GM18951 (cell line): ENCODE results near the gene DMRTC1B.
"Not testable (repeated sequence)": the region's sequence is repeated elsewhere in the genome, so short reads cannot be mapped to it uniquely, and the experiment has no call there.

ENCODE experiments used
- POLR2A ChIP-seq: IDR thresholded peaks from 4 replicates; pipeline ENCODE4 v1.6.1; 2011; ENCODE audit warnings: mild to moderate bottlenecking; ENCODE audit not compliant: insufficient read length, insufficient read depth; ENCODE audit errors: extremely low read depth
- in situ Hi-C: fragments of 300-500 bp; cut with MboI; formaldehyde crosslinking; loops from one replicate; pipeline ENCODE4 v1.12.0; 2022; ENCODE audit warnings: low sequenced_read_pairs, mixed read lengths, inconsistent platforms; ENCODE audit not compliant: unreplicated experiment

DMRTC1B gene

DNA sequence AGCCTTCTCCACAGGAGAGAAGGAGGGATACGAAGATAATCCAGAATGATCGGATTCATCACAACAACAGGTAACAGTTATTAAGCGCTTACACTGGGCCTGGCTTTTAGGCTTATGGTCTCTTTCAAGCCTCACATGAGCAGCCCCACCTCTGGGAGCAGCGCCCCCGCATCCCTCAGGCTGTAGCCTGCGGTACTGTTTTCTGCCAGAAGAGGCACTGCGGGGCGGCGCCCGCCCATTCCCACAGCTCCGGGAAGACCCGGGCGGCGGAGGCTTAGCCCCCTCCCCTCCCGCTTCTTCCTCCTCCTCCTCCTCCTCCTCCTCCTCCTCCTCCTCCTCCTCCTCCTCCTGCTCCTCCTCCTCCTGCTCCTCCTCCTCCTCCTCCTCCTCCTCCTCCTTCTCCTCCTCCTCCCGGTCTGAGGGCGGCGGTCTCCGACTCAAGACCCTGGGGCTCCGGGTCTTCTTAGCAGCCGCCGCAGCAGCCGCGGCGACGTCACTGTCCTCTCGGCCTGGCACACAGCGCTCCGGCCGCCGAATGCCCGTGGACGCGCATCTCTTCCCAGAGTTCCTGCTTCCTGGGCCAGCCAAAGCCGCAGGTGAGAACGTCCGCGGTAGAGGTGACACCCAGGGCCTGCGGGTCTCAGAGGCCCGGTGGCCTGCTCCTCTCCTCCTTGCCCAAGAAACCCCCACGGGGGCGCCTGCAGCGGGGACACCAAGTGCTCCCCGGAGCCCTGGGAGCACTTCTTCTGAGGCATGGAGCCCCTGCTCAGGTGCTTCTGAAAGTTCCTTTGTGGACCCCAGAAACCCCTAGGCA, at the start of gene DMRTC1B:
DMRTC1B (plus strand) TSS at position 238 of the 814 bp plus-strand sequence. CDS start 68,246 bp downstream, outside the sequence.
- in situ Hi-C loops = not testable (repeated sequence)

DNA sequence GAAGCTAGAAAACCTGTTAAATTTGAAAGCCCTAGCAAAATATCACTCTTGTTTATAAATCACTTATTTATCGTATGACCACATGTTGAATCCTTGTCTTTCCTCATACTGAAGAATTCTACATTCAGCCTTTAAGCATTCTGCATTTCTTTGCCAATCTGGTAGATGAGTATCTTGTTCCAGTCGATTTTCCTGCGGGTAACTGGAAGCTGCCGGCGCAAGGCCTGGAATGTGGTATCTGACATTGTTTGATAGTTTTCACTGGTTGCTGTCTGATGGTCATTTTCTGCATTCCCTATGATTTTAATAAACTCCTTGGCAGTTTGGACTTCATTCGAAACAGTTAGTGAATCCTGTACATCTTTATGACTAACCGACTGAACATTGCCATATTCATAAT, 48.8 kb upstream of the DMRTC1B start:
- TF ChIP-seq POLR2A = no peak
- in situ Hi-C loops = loop anchor here (25.0 kb wide), 1 partner anchor 234 kb away; no protein-coding TSS in a partner anchor

GRCh38 chrX:72733636-72734035, 43.1 kb upstream of the DMRTC1B start:
- in situ Hi-C loops = loop anchor here (25.0 kb wide), 1 partner anchor 229 kb away; no protein-coding TSS in a partner anchor

GRCh38 chrX:72735561-72735960, 41.1 kb upstream of the DMRTC1B start:
- TF ChIP-seq POLR2A = no peak
- in situ Hi-C loops = loop anchor here (25.0 kb wide), 1 partner anchor 227 kb away; no protein-coding TSS in a partner anchor

DNA sequence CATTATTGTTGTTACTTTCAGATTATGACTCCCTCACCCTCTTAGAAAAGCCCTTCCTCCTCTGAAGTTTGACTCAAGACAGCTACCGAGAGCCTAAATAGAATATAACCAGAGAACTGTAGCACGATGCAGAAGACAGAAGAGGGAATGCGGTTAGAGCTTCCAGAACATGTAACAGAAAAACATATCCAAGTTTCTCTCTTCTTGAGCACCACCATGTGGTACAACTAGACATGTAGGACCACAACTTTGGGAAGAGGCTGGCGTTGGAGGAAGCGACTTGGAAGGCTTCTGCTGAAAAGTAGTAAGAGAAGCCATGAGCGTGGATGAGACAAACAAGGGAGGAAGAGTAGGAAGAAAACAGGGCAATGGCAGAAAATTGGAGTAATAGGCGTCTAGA, 31.1 kb upstream of the DMRTC1B start:
- in situ Hi-C loops = loop anchor here (25.0 kb wide), 1 partner anchor 217 kb away; no protein-coding TSS in a partner anchor

GRCh38 chrX:72748545-72748944, 28.1 kb upstream of the DMRTC1B start:
- in situ Hi-C loops = loop anchor here (25.0 kb wide), 1 partner anchor 214 kb away; no protein-coding TSS in a partner anchor

- in situ Hi-C loops = not testable (repeated sequence)
Observed at GRCh38 chrX:72760454-72760853, 16.2 kb upstream of the DMRTC1B start.

DNA sequence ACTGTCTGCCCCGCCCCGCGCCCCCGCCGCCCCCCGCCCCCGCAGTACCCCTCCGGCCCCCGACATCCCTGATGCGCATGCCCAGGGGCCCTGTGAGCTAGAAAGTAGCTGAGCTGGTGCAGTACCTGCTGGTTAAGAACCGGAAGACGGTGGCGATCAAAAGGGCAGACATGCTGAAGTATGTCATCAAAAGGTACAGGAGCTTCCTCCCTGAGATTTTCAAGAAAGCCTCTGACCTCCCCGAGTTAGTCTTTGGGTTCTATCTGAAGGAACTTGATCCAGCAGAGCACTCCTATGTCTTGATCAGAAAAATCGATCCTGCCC, 739 bp downstream of the DMRTC1B start:
- in situ Hi-C loops = not testable (repeated sequence)

- in situ Hi-C loops = not testable (repeated sequence)
Observed at GRCh38 chrX:72778146-72778545, 1.5 kb downstream of the DMRTC1B start.

- in situ Hi-C loops = not testable (repeated sequence)
Observed at GRCh38 chrX:72782560-72782959, 5.9 kb downstream of the DMRTC1B start, which contains the start of gene FAM236B. Gene FAM236B, minus strand, starts transcription at chrX:72782660. Its CDS starts 100 bp downstream, at chrX:72782560.

GRCh38 chrX:72783365-72783936, 6.8 kb downstream of the DMRTC1B start:
- in situ Hi-C loops = not testable (repeated sequence)

DNA sequence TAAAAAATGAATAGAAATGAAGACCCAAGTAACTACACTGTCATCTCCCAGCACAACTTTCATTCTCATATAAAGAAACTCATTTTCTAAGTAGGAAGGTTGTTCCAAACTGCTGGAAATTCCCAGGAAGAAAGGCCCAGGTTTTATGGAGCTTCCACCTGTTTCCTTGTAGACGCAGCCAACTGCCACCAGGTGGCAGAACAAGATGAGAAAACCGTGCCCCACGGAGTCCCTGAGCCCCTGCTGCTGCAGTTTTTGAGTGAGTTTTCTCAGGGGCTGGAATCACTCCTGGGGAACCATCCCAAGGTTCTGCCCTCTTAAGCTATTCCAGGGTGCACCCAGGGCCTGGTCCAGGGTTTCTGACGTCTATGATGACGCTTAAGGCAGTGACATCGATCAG, 7.3 kb downstream of the DMRTC1B start:
- in situ Hi-C loops = not testable (repeated sequence)

DNA sequence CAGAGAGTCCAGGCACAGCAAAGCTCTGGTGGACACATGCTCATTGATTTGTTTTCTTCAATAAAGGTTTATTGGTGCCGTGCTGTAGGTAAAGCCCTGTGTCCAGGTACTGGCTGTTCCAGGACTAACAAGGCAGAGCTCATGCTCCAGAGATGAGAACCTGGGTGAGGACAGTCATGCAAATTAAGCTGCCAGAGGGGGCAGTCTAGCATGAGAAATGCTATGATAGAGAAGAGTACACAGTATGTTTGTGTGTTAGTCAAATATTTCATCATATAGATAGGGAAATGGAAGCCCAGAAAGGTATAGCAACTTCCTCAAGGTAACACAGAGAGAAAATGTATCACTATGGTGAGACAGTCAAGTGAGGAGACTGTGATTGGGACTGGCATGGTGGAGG, 11.5 kb downstream of the DMRTC1B start:
- in situ Hi-C loops = not testable (repeated sequence)

- in situ Hi-C loops = not testable (repeated sequence)
Observed at GRCh38 chrX:72790390-72790789, 13.7 kb downstream of the DMRTC1B start.

GRCh38 chrX:72808110-72808509, 31.4 kb downstream of the DMRTC1B start, which contains the start of gene FAM236D:
Gene FAM236D, minus strand, starts transcription at chrX:72808210. Its CDS starts 100 bp downstream, at chrX:72808110.
- in situ Hi-C loops = not testable (repeated sequence)

DNA sequence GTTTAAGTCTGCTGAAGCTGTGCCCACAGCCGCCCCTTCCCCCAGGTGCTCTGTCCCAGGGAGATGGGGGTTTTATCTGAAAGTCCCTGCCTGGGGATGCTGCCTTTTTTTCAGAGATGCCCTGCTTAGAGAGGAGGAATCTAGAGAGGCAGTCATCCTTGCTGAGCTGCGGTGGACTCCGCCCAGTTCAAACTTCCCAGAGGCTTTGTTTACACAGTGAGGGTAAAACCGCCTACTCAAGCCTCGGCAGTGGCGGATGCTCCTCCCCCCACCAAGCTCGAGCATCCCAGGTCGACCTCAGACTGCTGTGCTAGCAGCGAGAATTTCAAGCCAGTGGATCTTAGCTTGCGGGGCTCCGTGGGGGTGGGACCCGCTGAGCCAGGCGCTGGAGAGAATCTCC, 54.0 kb downstream of the DMRTC1B start:
- in situ Hi-C loops = not testable (repeated sequence)

- in situ Hi-C loops = not testable (repeated sequence)
Observed at GRCh38 chrX:72837532-72837931, 60.8 kb downstream of the DMRTC1B start.

DNA sequence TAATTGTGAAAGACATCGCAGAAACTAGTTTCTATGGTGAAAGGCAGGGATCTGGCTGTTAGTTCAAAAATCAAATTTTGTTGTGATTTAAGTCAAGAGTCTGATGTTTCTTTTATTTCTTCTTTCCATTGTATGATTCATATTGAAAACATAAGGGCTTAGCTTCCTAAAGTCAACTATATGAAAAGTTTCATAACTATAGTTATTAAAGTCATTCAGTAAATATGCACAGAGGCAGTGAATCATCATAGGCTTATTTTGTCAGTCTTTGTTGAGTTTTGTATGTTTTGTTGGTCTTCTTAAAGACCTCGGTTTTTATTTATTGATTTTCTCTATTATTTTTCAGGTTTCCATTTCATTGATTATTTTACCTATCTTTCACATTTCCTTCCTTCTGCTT, 106.2 kb downstream of the DMRTC1B start:
- in situ Hi-C loops = not testable (repeated sequence)

DNA sequence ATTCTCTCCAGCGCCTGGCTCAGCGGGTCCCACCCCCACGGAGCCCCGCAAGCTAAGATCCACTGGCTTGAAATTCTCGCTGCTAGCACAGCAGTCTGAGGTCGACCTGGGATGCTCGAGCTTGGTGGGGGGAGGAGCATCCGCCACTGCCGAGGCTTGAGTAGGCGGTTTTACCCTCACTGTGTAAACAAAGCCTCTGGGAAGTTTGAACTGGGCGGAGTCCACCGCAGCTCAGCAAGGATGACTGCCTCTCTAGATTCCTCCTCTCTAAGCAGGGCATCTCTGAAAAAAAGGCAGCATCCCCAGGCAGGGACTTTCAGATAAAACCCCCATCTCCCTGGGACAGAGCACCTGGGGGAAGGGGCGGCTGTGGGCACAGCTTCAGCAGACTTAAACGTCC, 113.0 kb downstream of the DMRTC1B start:
- in situ Hi-C loops = not testable (repeated sequence)
